Adrenal gland (tissue), 12 donors: Measurements from ENCODE around the gene COL25A1. TPM values are rescaled to one million over a fixed set of nuclear protein-coding genes. Genes with fewer than 3 reads are reported as not detected.

ENCODE experiments used
- DNase-seq, 7 donors: peaks; one replicate each; pipeline ENCODE4 v3.0.0-alpha.2; 2019 to 2020
- H3K27ac ChIP-seq, 5 donors: fragments of 200-600 bp; sonication (generic) in 4 of 5; 1 replicate in 3 of 5; 2 replicates in 2 of 5; pipeline versions ENCODE4 v1.5.1 to v1.8.0; 2016 to 2020; ENCODE audit warnings: mild to moderate bottlenecking in 1 of 5
- H3K27me3 ChIP-seq: fragments of 200-600 bp; 2 replicates; pipeline ENCODE4 v1.8.0; 2021
- H3K36me3 ChIP-seq, 2 donors: fragments of 200-600 bp; replicated peaks in 1 of 2; 1 replicate in 1 of 2; 2 replicates in 1 of 2; pipeline versions ENCODE4 v1.5.1 to v1.8.0; 2018 to 2022
- H3K4me1 ChIP-seq, 2 donors: fragments of 200-600 bp; replicated peaks in 1 of 2; 1 replicate in 1 of 2; 2 replicates in 1 of 2; pipeline versions ENCODE4 v1.5.1 to v1.8.0; 2018 to 2021
- H3K4me3 ChIP-seq, 4 donors: fragments of 200-600 bp; sonication (generic) in 3 of 4; one replicate each; pipeline ENCODE4 v1.5.1; 2016 to 2018
- H3K9me3 ChIP-seq, 3 donors: fragments of 200-600 bp; sonication (generic) in 1 of 3; replicated peaks in 1 of 3; 1 replicate in 2 of 3; 2 replicates in 1 of 3; pipeline versions ENCODE4 v1.5.1 to v1.8.0; 2016 to 2021
- CTCF ChIP-seq, 6 experiments: fragments of 450-650 bp in 4 of 6; fragments of 200-600 bp in 2 of 6; sonication (generic) in 1 of 6; IDR thresholded peaks; 1 replicate in 5 of 6; 2 replicates in 1 of 6; pipeline versions ENCODE4 v1.5.1 to v1.8.0; 2016 to 2021; ENCODE audit warnings: antibody characterized with exemption in 6 of 6, mild to moderate bottlenecking in 2 of 6, moderate library complexity in 1 of 6
- POLR2A ChIP-seq, 2 donors: fragments of 450-650 bp; IDR thresholded peaks; one replicate each; pipeline ENCODE4 v1.6.1; 2017; ENCODE audit warnings: antibody characterized with exemption in 2 of 2, mild to moderate bottlenecking in 2 of 2, moderate library complexity in 1 of 2
- WGBS, 4 donors: extraction: QIAGEN DNeasy Blood & Tissue Kit in 2 of 4; methylation state at CpG; one replicate each; pipeline versions ENCODE4 v1.1.5 to v1.1.7; 2013 to 2017; 5-methylcytosine and 5-hydroxymethylcytosine counted together
- intact Hi-C, 2 donors: fragments of 100-400 bp; cut with DNase I; formaldehyde crosslinking; loops; one replicate each; pipeline versions ENCODE4 v1.14.1 to v1.15.0; 2022 to 2023
- polyA plus RNA-seq, 3 donors: library from polyadenylated mRNA; stranded (reverse); fragments of 200-250 nt in 2 of 3; fragments of 350-450 nt in 1 of 3; fragmentation: Illumina TruSeq in 1 of 3; extraction: RNeasy Lipid Tissue Mini Kit (QIAGEN cat#74804) in 1 of 3; gene quantifications; one replicate each; pipeline ENCODE4 v1.2.3, GENCODE V29; 2013 to 2014
- total RNA-seq, 9 donors: library from RNA; depleted of rRNA in 4 of 9; stranded (reverse); fragments of >200 nt in 4 of 9; fragments of 120-200 nt in 1 of 9; fragmentation: NEBNext Ultra II Directional in 1 of 9; extraction: Animal tissue kit (Norgen Biotek cat#: 25700) in 1 of 9; gene quantifications; one replicate each; pipeline versions ENCODE4 v1.1.0 to v1.2.4, GENCODE V29; 2013 to 2023
- donor health status: healthy with polysubstance abuse.
- donor health status: Bipolar disorder and iron deficiency.
- donor health status: DM: yes; HTN: yes; CAD: no.
- donor health status: DM: no; HTN: no; CAD: no.
- donor health status: DM: no; HTN: no; CAD: no.
- donor health status: DM: yes; HTN: yes; CAD: no.

Gene COL25A1
- total and polyA plus RNA-seq, 12 donors: 0.05 to 2.1 (median 0.47) TPM

- Histone ChIP-seq H3K36me3 (no peaks in the 10 kb centered on the region), H3K4me3 (no peak overlapping the region), H3K4me1 (no peaks in the 10 kb centered on the region), H3K27me3 (no peaks in the 10 kb centered on the region), H3K27ac (no peak overlapping the region), H3K9me3 (no peaks in the 10 kb centered on the region)
- TF ChIP-seq POLR2A (IDR thresholded peaks at IDR 0.05): no peak
- TF ChIP-seq CTCF (IDR thresholded peaks at IDR 0.05): no peak
- no peak for DNase-seq
- intact Hi-C loops: no loop called here
- 80 to 88% (median 85%) methylated on average over 6 of the region's 6 CpGs for WGBS, 4 donors
These were observed 322.7 kb downstream of the COL25A1 start for GRCh38 chr4:108979759-108980158.

- H3K4me1 ChIP-seq: no peaks in the 10 kb centered on the region
- no peak overlapping the region for H3K27ac ChIP-seq
- no peak for DNase-seq
- TF ChIP-seq CTCF (IDR thresholded peaks at IDR 0.05) (no peak), POLR2A (IDR thresholded peaks at IDR 0.05) (no peak)
- 85 to 91% (median 89%) methylated on average over 9 of the region's 9 CpGs for WGBS, 4 donors
- H3K36me3 ChIP-seq: no peaks in the 10 kb centered on the region
- H3K4me3 ChIP-seq: no peak overlapping the region
- intact Hi-C loops: no loop called here
- H3K27me3 ChIP-seq: no peaks in the 10 kb centered on the region
- H3K9me3 ChIP-seq: no peaks in the 10 kb centered on the region
These were observed 324.4 kb downstream of the COL25A1 start for GRCh38 chr4:108978066-108978465.

GRCh38 chr4:108972613-108973283, 329.7 kb downstream of the COL25A1 start:
- Histone ChIP-seq H3K9me3 (no peaks in the 10 kb centered on the region), H3K27me3 (no peaks in the 10 kb centered on the region), H3K27ac (no peak overlapping the region), H3K36me3 (no peaks in the 10 kb centered on the region), H3K4me1 (no peaks in the 10 kb centered on the region), H3K4me3 (no peak overlapping the region)
- intact Hi-C loops: no loop called here
- no peak for DNase-seq
- no peak for TF ChIP-seq CTCF (IDR thresholded peaks at IDR 0.05)
- no peak for TF ChIP-seq POLR2A (IDR thresholded peaks at IDR 0.05)
- WGBS, 4 donors: 69 to 75% (median 72%) methylated on average over 5 of the region's 5 CpGs

- Histone ChIP-seq H3K27me3 (no peaks in the 10 kb centered on the region), H3K4me1 (no peaks in the 10 kb centered on the region), H3K9me3 (no peaks in the 10 kb centered on the region), H3K4me3 (no peak overlapping the region), H3K36me3 (no peaks in the 10 kb centered on the region), H3K27ac (no peak overlapping the region)
- TF ChIP-seq POLR2A (IDR thresholded peaks at IDR 0.05) (no peak), CTCF (IDR thresholded peaks at IDR 0.05) (no peak)
- intact Hi-C loops: no loop called here
- no peak for DNase-seq
- 0% methylated on average over 1 of the region's 1 CpG for WGBS, 4 donors
These were observed 331.0 kb downstream of the COL25A1 start for GRCh38 chr4:108971473-108971872.
